HG03039 (cell line): ENCODE measurements around the gene IFT25.
"Not testable (repeated sequence)": the region's sequence is repeated elsewhere in the genome, so short reads cannot be mapped to it uniquely, and the experiment has no call there.

ENCODE experiments used
- ATAC-seq: cut with Tn5 transposase; IDR thresholded peaks from one replicate; pipeline ENCODE4 v1.9.1; 2021; ENCODE audit warnings: mild to moderate bottlenecking, moderate library complexity; ENCODE audit not compliant: unreplicated experiment

IFT25 gene

DNA sequence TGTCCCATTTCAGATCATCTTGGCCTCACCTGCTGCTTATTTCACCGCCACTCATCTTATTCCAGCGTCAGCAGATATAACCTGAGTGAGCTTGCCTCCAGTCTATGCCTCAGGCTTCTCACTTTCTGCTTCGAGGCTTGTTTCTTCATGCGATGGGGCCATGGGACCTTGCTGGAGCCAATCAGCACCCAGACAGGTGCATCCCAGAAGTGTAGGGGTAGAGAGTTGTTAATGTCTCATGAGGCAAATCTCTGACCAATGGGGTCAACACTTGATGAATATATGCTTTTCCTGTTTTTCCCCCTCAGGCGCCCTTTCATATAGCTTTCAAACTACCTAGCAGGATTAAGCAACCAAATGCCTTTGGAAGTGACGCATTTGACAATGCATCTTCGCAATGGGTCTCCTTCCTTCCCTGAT, 55.0 kb downstream of the IFT25 start:
- ATAC-seq, result no peak

DNA sequence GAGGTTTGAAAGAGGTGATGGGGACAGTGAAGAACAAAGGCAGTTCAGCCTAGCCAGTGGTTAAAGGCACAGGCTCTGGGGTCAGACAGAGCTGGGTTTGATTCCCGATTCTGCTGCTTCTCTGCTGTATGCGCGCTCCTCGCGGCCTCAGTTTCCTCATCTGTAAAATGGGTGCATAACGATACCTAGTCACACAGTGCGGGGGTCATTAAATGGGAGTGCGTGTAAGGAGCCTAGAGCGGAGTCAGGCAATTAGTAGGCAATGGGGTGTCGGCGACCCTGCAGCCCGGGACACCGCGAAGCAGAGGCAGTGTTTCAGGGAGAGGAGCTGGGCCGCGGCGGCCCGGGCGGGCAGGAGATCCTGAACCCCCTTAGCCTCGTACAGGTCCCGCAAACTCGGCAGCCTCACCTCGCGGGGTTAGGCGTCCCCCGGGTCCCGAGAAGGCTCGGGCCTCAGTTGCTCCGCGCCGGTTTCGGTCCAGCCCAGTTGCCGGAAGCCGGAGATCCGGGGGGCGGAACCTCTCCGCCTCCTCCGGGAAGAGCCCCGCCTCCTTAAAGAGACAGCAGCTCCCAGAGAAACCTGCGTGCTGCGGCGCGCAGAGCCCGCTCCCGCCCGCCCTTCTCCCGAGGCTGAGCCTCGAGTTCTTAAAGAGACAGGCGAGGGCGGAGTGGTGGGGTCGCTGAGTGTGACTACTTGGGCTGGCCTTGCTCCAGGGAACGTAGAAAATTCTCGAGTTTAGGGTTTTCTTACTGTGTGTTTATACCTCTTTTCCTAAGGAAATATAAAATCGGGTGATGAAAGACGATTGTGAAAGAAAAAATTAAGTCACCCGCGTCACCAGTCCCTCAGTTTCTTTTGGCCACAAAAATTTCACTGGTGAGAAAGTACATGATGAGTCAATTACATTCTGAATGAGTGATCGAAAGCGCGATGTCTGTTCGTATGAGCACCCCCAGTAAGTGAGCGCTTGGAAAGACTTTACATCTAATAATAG, 55.9 kb downstream of the IFT25 start, which contains the start of gene YIPF1:
Gene YIPF1 (minus strand): TSS at position 494 of the 995 bp plus-strand sequence. CDS start 860 bp downstream, outside the sequence.
- ATAC-seq, result peak; percentile 91

DNA sequence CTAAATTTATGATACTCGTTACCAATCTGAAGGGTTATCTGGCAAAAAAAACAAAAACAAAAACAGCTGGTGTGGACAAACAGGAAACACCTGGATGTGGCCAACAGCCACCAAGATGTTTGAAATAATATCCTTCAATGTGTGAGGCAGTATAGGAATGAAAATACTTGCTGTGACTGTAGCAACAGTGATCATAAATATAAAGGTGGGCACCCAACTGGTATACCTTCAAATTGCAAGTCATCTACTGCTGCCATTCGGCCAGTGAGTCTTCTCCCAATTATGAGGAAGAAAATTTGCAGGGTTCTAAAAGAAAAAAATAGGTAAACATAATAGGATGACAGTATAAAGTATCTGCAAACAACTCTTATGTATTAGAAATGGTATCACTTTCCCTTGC, 56.8 kb downstream of the IFT25 start:
- no peak for ATAC-seq

DNA sequence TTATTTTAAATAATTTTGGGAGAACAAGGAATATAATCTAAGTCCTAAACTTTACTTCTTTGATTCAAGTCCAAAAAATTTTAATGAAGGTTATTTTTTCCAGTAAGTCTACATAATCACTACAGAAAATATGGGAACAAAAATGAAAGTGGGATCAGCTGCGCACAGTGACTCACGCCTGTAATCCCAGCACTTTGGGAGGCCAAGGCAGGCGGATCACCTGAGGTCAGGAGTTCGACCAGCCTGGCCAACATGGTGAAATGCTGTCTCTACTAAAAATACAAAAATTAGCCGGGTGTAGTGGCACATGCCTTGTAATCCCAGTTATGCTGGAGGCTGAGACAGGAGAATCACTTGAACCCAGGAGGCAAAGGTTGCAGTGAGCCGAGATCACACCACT, 61.9 kb downstream of the IFT25 start:
- ATAC-seq, result not testable (repeated sequence)

DNA sequence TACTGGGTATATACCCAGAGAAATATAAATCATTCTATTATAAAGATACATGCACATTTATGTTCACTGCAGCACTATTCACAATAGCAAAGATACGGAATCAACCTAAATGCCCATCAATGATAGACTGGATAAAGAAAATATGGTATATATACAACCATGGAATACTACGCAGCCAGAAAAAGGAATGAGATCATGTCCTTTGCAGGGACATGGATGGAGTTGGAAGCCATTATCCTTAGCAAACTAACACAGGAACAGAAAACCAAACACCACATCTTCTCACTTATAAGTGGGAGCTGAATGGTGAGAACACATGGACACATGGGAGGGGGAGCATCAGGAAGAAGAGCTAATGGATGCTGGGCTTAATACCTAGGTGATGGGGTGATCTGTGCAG, 63.6 kb downstream of the IFT25 start:
- ATAC-seq, result not testable (repeated sequence)

DNA sequence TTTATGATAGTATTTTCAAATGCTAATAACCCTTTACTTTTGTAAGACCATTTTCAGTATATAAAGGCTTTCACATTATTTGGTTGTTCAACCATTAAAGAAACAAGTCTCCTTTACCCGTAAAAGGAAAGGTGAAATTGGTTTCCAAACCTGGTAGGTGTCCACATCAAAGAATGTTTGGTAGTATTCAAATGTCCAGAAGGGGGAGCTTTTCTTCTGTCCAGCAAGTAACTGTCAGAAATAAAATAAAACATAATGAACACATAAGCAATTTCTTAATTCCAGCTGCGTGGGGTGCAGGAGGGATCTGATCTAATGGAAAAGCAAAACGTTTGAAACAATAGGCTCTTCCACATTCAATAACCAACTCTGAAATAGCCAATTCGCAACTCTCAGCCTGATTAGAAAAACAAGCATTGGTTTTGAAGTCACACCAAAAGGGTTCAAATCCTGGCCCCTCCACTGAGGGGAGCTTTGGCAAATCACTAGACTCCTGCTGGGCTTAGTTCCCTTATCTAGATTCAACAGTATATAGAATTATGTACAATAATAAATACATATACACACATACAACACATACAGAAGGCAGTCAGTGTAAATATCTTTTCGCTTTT, 66.9 kb downstream of the IFT25 start:
- no peak for ATAC-seq

DNA sequence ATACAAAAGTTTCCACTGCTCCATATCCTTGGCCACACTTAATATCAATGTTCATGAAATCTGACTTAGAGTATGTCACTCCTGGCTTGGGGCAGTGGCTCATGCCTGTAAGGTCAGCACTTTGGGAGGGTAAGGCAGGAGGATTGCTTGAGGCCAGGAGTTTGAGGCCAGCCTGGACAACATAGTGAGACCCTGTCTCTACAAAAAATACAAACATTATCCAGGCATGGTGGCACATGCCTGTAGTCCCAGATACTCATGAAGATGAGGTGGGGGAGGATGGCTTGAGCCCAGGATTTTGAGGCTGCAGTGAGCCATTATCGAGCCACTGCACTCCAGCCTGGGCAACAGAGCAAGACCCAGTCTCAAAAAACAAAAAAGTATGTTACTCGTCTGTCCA, 70.3 kb downstream of the IFT25 start:
- not testable (repeated sequence) for ATAC-seq

DNA sequence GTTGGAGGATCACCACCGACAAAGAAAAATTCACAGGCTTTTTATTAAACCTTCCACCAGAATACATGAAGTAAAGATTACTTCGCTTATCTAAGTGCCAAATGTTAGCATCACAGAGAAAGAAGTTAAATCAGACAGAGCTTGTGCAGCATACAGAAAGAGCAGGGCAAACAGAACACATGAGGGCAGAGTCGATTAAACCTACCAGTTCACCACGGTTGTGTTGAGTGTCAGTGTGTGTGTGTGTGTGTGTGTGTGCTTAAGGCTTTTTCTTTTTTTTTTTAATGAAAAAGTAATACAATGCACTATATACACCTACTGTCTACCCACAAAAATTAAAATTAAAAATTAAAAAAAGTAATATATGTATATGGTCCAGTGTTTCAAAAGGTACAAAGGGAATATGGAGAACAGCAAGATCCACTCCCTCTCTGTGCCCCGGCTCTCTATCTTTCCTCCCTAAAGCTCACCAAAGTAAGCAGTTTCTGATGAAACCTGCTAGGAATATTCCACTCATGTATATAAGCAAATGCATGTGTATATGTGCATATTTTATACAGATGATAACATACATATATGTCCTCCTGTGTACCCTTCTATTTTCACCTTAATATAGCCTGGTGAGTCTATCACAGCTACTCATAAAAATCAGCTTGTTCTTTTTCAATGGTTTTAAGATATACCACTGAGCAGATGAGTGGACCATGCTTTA, 73.6 kb downstream of the IFT25 start:
- no peak for ATAC-seq
